Transverse colon (tissue), 4 donors: ENCODE results near the gene STON2.

ENCODE experiments used
- CTCF ChIP-seq, 5 experiments: fragments of 200-600 bp in 3 of 5; fragments of 450-650 bp in 2 of 5; sonication (generic) in 3 of 5; IDR thresholded peaks; 1 replicate in 2 of 5; 2 replicates in 3 of 5; pipeline ENCODE4 v1.5.1; 2016 to 2017; ENCODE audit warnings: antibody characterized with exemption in 5 of 5, inconsistent platforms in 3 of 5, mild to moderate bottlenecking in 2 of 5, moderate library complexity in 1 of 5
- EP300 ChIP-seq: sonication (generic); formaldehyde crosslinking; IDR thresholded peaks from one replicate; pipeline ENCODE4 v1.6.1; 2017; ENCODE audit warnings: antibody characterized with exemption, low read depth
- POLR2A ChIP-seq: fragments of 450-650 bp; IDR thresholded peaks from one replicate; pipeline ENCODE4 v1.6.1; 2016; ENCODE audit warnings: antibody characterized with exemption, mild to moderate bottlenecking, moderate library complexity
- POLR2AphosphoS5 ChIP-seq, 3 donors: sonication (generic); formaldehyde crosslinking; IDR thresholded peaks; one replicate each; pipeline ENCODE4 v1.6.1; 2016; ENCODE audit warnings: antibody characterized with exemption in 3 of 3

- TF ChIP-seq CTCF (IDR thresholded peaks at IDR 0.05) (no peak), POLR2A (no peak), POLR2AphosphoS5 (IDR thresholded peaks at IDR 0.05) (peak in 2 of 3 donors; percentile 38 to 66), EP300 (no peak)
These were observed 728 bp upstream of the STON2 start for GRCh38 chr14:81400852-81401251.
